ENCODE results near the gene SYS1. TPM values are rescaled to one million over a fixed set of nuclear protein-coding genes. Genes with fewer than 3 reads are reported as not detected.

The SYS1 gene
- total RNA-seq, 1 experiment from 2014 or later = 20.8 TPM

DNA sequence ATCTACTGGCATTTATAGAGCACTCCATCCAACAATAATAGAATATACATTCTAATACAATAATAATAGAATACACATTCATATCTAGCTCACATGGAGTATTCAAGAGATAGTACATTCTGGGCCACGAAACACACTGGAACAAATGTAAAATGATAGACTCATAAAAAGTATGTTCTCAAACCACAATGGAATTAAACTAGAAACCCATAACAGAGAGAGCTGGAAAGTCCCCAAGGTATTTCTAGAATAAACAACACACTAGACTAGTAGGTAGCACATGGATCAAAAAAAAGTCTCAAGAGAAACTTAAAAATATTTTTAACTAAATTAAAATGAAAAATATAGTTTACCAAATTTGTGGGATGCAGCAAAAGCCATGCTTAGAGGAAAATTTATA lies 24.3 kb downstream of the SYS1 start:
- DNase-seq (ENCODE audit: low spot score) = no peak

DNA sequence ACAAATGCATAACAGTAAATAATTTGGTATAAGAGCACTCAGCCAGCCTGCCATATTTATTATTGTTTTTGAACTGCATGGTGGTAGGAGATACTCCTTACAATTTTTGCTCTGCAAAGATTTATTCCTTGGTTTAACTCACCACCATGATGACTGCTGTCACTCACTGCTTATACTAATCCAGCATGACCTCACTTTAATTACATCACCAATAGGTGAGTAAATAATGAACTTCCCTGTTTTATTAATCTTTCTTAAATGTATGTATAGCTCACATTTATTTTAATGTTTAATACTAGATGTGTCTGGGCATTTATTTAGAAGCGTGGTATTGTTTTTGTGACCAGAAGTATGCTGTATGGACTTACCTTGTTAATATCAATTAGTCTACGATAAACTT lies 28.0 kb downstream of the SYS1 start:
- no peak for DNase-seq (ENCODE audit: low spot score)

DNA sequence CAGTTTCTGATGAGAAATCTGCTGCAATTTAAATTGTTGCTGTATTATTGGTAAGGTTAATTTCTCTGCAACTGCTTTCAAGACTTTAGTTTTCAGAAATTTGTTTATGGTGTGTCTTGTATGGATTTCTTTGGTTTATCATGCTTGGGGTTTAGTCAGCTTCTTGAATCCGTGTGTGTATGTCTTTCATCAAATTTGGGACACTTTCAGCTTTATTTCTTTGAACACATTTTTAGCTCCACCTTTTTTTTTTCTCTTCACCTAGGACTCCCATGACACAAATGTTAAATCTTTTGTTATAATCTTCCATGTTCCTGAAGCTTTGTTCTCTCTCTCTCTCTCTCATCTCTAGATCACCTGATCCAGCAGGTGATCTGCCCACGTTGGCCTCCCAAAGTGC lies 28.6 kb downstream of the SYS1 start:
- no peak for DNase-seq (ENCODE audit: low spot score)

DNA sequence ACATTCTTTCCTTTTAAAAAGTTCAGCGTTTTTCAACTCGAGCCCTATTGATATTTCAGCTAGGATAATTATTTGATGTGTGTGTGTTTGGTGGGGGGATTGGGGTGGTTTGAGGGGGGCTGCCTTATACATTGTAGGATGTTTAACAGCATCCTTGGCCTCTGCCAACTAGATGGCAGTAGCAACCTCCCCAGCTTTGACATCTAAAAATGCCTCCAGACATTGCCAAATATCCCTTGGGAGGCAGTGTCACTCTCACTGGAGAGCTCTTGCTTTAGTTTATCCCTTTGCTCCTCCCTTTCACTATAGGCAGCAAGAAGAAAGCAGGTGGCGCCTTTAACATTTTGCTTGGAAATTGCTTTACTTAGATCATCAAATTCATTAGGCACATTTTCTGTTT lies 29.8 kb downstream of the SYS1 start:
- DNase-seq (ENCODE audit: low spot score) = no peak

DNA sequence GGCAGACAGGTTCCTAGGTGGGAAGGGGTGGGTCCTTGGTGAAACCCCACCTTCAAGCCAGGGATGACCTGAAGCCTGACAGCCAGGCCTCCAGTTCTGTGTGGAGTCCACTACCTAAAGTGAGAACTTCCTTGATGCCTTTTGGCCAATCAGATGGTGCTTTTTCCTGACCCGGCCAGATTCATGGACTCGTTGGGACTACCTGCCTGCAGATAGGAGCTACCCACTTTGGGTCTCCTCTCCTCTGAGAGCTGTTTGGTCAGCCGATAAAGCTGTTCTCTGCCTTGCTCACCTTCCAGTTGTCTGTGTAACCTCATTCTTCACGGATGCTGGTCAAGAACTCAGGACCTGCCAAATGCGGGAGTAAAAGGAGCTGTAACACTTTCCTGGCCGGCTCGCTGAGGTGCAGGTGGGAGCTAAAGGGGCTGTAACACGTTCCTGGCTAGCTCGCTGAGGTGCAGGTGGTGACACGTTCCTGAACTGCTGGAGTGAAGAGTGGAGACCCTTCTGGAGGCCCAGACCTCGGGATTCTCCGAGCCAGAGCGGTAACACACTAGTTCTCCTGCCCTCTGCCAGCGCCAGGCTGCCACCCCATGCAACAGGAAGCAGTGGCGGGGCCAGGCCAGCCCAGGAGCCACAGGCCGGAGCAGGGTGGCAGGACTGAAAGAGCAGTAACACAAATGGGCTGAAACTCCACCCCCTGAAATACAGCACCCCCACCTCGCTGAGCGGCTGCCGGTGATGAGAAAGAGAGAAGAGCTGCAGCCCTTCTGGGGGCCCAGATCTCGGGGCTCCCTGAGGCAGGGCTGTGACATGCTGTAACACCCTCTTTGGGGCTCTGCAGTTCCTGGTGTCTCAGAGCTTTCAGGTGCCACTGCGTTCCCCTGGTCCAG lies 31.5 kb downstream of the SYS1 start:
- DNase-seq (ENCODE audit: low spot score) = no peak

DNA sequence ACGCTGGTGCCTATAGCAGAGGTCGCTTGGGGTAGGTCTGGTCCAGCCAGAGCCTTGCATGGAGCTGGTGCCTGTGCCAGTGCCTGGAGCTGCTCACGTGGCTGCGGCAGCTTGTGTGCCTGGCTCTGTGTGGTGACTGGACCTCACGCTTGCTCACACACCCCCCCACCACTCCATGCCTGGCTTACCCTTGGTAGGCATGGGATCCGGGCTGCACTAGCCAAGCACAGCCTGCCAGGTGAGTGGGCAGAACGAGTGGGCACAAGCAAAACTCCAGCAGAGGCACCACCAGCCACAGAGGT lies 32.1 kb downstream of the SYS1 start:
- no peak for DNase-seq (ENCODE audit: low spot score)

DNA sequence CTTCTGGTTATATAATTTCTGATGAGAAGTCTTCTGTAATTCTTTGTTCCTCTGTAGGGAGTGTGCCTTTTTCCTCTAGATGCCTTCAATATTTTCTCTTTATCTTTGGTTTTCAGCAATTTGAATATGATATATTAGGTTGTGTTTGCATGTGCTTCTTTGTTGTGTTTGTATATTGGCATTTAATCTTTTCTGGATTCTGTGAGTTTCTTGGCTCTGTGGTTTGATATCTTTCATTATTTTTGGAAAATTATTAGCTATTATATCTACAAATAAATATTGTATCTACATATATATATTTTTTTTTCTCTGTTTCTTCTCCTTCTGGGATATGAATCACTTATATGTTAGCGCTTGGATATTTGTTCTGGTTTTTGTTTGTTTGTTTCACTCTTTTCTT lies 36.1 kb downstream of the SYS1 start:
- no peak for DNase-seq (ENCODE audit: low spot score)

DNA sequence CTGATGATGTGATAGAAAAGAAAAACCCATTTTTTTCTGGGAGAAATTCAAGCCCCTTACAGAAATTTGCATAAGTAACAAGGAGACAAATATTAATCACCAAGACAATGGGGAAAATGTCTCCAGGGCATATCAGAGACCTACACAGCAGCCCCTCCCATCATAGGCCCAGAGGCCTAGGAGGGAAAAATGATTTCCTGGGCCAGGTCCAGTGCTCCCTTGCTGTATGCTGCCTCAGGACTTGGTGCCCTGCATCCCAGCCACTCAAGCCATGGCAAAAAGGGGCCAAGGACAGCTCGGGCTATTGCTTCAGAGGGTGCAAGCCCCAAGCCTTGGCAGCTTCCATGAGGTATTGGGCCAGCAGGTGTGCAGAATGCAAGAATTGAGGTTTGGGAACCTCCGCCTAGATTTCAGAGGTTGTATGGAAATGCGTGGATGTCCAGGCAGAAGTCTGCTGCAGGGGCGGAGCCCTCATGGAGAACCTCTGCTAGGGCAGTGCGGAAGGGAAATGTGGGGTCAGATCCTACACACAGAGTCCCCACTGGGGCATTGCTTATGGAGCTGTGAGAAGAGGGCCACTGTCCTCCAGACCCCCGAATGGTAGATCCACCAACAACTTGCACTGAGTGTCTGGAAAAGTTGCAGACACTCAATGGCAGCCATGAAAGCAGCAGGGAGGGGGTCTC lies 37.5 kb downstream of the SYS1 start:
- no peak for DNase-seq (ENCODE audit: low spot score)

DNA sequence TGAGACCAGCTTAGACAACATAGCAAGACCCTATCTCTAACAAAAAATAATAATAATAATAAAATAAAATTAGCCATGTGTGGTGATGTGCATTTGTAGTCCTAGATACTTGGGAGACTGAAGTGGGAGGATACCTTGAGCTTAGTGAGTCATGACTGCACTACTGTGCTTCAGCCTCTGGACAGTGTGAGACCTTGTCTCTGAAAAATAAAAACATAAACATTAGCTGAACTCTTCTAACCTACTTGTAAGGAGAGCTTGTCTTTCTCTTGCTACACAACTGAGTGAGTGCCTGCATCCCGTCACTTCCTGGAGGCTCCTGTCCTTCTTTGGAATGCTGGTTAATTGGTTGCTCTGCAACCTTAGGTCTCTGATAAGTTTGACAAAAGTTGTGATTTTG lies 40.0 kb downstream of the SYS1 start:
- DNase-seq (ENCODE audit: low spot score) = no peak

DNA sequence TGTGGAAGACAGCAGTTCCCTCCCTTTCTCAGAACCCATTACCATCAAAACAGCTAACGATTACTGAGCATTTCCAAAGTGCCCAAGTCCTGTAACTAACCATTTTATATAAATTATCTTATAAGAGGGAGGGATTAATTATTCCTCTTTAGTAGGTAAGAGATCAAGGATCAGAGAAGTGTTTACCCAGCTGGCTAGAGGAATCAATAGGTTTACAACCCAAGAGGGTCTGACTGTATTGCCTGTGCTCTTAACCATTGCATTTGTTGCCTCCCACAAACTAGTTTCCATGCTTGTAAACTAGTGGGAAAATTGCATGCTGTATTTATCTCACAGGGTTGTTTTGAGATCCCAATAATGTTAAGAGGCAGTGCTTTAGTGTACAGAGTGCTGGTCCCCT lies 41.5 kb downstream of the SYS1 start:
- DNase-seq (ENCODE audit: low spot score) = no peak

DNA sequence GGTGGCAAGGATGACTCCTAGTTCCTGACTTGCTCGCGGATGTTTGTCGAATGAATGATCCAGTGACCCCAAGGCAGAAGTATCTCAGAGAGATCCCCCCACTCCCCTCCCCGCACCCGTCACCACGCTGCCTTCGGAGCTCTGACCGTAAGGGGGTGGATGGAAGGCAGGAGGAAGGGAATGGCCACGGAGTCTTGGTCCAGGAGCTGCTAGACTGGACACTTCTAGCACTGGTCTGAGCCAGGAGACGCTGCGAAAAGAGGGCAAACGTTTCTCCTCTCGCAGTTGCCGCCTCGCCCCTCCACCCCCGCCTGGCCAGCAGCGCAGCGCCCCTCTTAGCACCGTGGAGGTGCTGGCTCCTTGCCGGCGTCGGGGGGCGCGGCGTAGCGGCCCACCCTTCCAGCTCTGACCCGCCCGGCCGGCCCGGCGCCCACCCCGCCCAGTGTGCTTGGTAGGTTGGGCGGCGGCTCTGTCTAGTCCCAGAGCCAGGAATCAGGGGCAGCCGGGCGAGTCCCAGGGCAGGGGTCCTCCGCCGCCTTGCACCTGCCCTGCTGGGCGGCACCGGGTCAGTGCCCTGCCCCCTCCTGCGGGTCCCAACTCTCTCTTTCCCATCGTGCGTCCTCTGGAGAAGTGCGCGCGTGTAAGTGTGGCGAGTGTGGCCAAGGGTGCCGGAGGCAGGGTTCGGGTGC lies 42.8 kb downstream of the SYS1 start:
- no peak for DNase-seq (ENCODE audit: low spot score)

DNA sequence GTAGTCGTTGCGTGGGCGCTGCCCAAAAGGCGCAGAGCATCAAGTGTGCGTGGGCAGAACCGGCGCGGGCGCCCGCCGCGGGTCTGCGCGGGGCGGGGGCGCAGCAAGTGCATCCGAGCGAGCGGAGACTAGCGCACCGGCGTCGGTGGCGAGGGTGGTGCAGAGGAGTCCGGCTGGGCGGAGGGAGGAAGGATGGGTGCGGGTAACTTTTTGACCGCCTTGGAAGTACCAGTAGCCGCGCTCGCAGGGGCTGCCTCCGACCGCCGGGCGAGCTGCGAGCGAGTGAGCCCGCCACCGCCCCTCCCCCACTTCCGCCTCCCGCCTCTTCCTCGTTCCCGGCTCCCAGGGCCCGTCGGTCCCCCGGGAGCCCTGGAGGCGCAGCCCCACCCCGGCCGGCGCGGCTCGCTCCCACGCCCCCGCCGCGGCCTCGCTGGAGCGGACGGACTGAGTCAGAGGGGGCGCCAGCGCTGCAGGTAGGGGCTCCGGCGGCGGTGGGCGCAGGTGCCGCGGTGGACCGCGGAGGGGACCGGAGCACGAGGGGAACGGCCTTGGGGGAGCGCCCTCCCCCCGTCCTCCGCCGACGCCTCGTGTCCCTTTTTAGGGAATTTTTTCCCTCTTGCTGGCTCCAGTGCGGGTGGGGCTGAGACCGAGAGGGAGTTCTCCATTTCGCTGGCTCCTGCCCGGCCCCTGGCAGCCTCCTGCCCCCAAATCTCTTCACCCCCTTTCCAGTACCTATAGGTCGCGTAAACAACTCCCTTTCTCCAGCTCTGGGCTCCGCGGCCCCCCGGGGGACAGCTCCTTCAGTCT lies 43.5 kb downstream of the SYS1 start:
- no peak for DNase-seq (ENCODE audit: low spot score)

DNA sequence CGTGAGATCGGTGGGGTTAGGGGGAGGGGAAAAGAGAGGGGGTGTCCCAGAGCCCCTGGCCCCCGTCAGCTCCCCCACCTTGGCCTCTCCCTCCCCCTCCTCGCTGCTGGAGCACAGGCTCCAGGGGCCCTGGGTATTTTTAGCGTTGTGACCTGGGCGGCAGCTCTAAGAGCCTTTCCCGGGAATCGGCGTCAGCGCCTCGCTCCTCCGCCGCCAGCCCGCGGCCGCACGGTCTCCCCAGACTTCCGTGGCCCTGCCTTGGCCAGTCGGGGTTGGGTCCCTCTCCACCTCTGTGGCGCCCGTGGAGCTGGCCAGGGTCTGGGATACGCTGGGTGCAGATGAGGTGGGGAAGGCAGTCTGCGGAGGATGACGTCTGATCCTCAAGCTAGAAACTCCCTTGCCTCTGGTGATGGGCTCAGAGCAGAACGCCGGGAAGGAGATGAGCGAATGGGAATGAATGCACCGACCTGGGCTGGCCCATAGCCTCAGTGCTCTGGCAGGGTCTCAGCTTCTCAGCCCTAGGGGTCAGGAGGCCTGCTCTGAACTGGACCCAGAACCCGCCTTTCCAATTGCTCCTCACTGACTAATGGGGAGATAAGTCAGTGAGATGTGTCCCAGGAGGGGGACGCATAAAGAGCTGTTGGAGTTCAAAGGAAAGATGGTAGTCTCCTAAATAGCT lies 44.2 kb downstream of the SYS1 start:
- DNase-seq (ENCODE audit: low spot score) = no peak

DNA sequence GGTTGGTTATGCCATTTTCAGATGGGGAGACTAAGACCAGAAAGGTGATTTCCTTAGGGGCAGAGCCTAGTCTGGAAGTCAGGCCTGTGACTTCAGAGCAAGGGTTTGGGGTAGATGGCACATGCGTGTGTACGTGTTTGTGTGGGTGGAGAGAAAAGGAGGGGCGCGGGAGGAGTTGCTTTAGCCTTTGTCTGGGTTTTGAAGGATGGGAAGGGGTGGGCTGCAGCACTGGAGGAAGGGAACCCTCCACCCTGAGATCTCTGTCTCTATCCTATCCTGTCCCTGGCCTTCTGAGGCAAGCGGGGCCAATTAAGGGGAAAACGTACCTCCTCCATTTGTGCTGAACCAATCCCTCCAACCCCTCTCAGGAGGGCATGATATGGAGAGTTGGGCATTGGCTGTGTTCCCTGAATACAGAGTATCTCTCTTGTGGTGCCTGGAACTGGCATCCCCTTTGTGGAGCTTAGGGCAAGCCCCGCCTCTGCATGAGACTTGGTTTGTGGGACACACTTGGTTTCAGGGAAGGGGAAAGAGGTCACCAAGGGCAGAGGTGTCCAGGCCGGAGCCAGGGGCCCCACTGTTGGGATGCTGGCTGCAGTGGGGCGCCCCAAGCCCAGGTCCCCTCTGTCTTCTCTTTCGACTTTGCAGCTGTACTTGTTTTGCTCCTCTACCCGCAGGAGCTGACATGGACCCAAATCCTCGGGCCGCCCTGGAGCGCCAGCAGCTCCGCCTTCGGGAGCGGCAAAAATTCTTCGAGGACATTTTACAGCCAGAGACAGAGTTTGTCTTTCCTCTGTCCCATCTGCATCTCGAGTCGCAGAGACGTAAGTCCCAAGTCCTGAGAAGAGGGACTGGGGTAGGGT lies 45.1 kb downstream of the SYS1 start, which contains the start of gene DBNDD2:
TSS of gene DBNDD2 (plus strand) at position 507 of the 863 bp plus-strand sequence. CDS start at position 686, 179 bp downstream.
- no peak for DNase-seq (ENCODE audit: low spot score)

DNA sequence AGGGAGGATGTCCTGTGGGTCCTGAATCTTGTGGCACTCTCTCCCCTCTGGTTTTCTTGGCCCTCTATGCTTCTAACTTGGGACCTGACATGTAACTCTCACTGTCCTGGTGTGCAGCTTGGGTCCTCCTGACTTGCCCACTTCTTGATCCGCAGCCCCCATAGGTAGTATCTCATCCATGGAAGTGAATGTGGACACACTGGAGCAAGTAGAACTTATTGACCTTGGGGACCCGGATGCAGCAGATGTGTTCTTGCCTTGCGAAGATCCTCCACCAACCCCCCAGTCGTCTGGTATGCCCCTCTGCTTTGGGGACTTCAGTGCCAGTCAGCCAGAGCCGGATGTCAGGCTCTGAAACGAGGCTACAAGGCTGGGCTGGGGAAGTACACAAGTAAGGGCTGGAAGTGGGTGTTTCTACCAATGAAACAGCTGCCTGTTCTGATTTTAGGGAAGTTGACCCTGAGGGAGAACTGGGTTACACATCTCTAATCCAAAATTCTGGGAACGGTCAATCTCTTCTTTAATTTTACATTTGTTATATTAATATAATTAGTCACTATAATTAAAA lies 45.8 kb downstream of the SYS1 start:
- DNase-seq (ENCODE audit: low spot score) = no peak

DNA sequence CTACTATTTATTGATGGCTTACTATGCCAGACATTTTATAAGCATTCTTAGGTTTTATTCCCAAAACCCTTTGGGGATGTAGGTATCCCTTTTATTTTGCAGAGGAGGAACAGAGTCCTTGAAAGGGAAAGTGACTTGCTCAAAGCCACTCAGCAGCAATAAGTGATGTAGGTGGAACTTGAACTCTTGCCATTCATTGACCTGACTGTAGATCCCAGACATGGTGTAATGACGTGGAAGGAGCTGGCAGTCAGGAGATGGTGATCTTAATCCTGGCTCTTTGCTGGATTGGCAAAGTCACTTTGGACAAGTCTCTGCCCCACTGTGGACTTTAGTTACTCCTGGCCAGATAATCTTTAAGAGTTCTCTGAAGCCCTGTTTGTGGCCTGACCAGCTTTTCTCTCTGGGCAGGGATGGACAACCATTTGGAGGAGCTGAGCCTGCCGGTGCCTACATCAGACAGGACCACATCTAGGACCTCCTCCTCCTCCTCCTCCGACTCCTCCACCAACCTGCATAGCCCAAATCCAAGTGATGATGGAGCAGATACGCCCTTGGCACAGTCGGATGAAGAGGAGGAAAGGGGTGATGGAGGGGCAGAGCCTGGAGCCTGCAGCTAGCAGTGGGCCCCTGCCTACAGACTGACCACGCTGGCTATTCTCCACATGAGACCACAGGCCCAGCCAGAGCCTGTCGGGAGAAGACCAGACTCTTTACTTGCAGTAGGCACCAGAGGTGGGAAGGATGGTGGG lies 46.7 kb downstream of the SYS1 start:
- no peak for DNase-seq (ENCODE audit: low spot score)

DNA sequence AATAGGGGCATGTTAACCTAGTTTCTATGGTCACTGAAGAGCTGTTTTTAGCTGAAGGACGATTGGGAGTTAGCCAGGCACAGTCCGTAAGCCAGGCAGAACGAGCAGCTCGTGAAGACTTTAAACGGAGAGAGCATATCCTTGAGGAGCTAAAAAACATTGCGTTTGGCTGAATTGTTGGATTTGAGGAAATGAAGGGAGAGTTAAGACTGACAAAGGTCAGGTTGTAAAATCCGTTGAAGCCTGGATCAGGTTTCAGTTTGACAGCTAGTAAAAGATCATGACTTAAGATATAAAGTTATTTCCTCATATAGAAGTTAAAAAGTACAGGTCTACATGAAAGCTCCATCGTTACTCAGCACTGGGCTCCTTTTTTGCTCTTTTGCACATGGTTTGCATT lies 47.9 kb downstream of the SYS1 start:
- no peak for DNase-seq (ENCODE audit: low spot score)

DNA sequence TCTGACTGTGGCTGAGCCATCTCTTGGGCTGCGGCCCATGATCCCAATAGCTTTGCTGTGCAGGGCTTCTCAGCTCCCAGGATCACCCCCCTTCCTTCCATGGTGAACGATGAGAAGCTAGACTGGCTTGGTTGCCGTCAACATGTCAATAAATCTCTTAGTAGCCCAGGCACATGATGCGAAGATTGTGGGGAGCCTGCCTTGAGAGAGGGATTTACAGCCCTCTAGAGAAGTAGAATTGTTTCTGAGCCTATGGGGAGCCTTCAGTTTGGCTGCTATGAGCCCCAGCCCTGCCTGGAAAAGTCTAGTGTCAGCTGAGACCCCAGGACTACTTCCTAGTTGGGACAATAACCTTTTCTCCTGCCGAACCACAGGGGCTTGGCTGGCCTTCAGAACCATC lies 49.7 kb downstream of the SYS1 start:
- no peak for DNase-seq (ENCODE audit: low spot score)

DNA sequence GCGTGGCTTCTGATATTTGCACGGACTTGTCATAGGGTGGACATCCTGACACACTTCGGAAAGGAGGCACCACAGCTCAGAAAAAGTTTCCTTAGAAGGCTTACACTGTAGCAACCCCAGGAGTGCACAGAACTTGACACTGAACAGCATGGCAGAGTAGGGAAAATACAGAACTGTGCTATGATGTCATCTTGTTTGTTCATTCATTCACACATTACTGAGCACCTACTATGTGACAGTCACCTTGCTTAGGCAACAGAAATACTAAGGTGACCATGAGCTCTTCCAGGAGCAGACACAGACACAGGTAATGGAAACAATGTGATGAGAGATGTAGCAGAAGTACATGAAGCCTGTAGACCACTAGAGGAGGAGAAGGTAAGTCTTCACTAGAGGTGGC lies 50.5 kb downstream of the SYS1 start:
- DNase-seq (ENCODE audit: low spot score) = no peak

All from H4 (cell line).